SH-SY5Y (cell line): Measurements from ENCODE around the gene FUT9.

Experiments
- GATA2 ChIP-seq: IDR thresholded peaks from 2 replicates; pipeline ENCODE4 v1.6.1; 2011; ENCODE audit warnings: mild to moderate bottlenecking, low read depth, low read length
- GATA3 ChIP-seq: IDR thresholded peaks from 2 replicates; pipeline ENCODE4 v1.6.1; 2011; ENCODE audit warnings: low read depth, mild to moderate bottlenecking, low read length, moderate library complexity

DNA sequence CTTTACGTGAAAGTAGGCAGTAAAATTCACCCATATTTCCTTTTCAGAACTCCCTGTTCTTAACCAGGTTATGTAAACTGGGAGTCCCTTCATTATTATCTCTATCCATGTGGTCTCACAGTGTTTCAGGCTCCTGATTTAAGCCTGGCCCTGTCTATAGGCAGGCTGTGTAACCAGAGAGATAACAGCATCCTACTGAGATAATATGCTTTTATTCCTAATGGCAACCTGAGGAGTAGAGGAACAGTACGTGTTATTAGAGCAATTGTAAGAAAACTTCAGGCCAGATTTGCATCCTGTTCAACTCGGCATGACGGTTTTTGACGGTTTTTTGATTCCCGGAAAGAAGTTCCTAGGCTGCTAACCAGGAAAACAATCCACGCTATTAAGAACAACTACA is 16.9 kb downstream of the FUT9 start:
- no peak for TF ChIP-seq GATA2
- no peak for TF ChIP-seq GATA3
